Measurements from ENCODE around the gene AEN.

AEN gene

GRCh38 chr15:88613074-88613944 lies 7.8 kb upstream of the AEN start:
- DNase-seq (ENCODE audit: low spot score): no peak

GRCh38 chr15:88615303-88616107 lies 5.6 kb upstream of the AEN start:
- no peak for DNase-seq (ENCODE audit: low spot score)

GRCh38 chr15:88616240-88616639 lies 4.9 kb upstream of the AEN start:
- DNase-seq (ENCODE audit: low spot score): no peak

GRCh38 chr15:88617031-88617722 lies 4.0 kb upstream of the AEN start:
- DNase-seq (ENCODE audit: low spot score): no peak

GRCh38 chr15:88617790-88618189 lies 3.4 kb upstream of the AEN start:
- DNase-seq (ENCODE audit: low spot score): no peak

- DNase-seq (ENCODE audit: low spot score): no peak
Measured at GRCh38 chr15:88618686-88619085, 2.5 kb upstream of the AEN start.

- no peak for DNase-seq (ENCODE audit: low spot score)
Measured at GRCh38 chr15:88619796-88620195, 1.3 kb upstream of the AEN start.

GRCh38 chr15:88621789-88622604 lies 857 bp downstream of the AEN start:
- peak; percentile 59 for DNase-seq (ENCODE audit: low spot score)

GRCh38 chr15:88622605-88622975 lies 1.4 kb downstream of the AEN start:
- no peak for DNase-seq (ENCODE audit: low spot score)

GRCh38 chr15:88623061-88623460 lies 1.9 kb downstream of the AEN start:
- DNase-seq (ENCODE audit: low spot score): no peak

GRCh38 chr15:88623632-88624031 lies 2.5 kb downstream of the AEN start:
- no peak for DNase-seq (ENCODE audit: low spot score)

- peak; percentile 72 for DNase-seq (ENCODE audit: low spot score)
Measured at GRCh38 chr15:88624156-88624970, 3.2 kb downstream of the AEN start.

GRCh38 chr15:88624971-88625490 lies 3.9 kb downstream of the AEN start:
- DNase-seq (ENCODE audit: low spot score): no peak

GRCh38 chr15:88625943-88626741 lies 5.0 kb downstream of the AEN start:
- no peak for DNase-seq (ENCODE audit: low spot score)

- peak; percentile 43 for DNase-seq (ENCODE audit: low spot score)
Measured at GRCh38 chr15:88627463-88627862, 6.3 kb downstream of the AEN start.

GRCh38 chr15:88628018-88628654 lies 7.0 kb downstream of the AEN start:
- DNase-seq (ENCODE audit: low spot score): no peak

- no peak for DNase-seq (ENCODE audit: low spot score)
Measured at GRCh38 chr15:88629071-88629470, 7.9 kb downstream of the AEN start.

- DNase-seq (ENCODE audit: low spot score): no peak
Measured at GRCh38 chr15:88630141-88630721, 9.1 kb downstream of the AEN start.

All from germinal center (tissue), 1 donor.